ENCODE data around the gene SNAPIN. TPM values are rescaled to one million over a fixed set of nuclear protein-coding genes. Genes with fewer than 3 reads are reported as not detected.

Gene SNAPIN
- total and polyA plus RNA-seq, 9 of the 15 experiments (the other 6 are each of a cell fraction or from before 2014, with no cell fraction given), result 11.2 to 43.9 (median 32.3) TPM

GRCh38 chr1:153658400-153659174 lies at the start of gene SNAPIN (continued):
- no peak for TF ChIP-seq ARID3B (CRISPR knock-in tag; IDR thresholded peaks at IDR 0.05; ENCODE audit: borderline replicate concordance)
- TF ChIP-seq TAF9B (IDR thresholded peaks at IDR 0.05; ENCODE audit: partially characterized antibody), result no peak
- TF ChIP-seq ZBTB1 (CRISPR knock-in tag; IDR thresholded peaks at IDR 0.05; ENCODE audit: borderline replicate concordance, low read depth), result no peak
- no peak for TF ChIP-seq NFE2L1 (tag; IDR thresholded peaks at IDR 0.05; ENCODE audit: borderline replicate concordance, low read depth)
- TF ChIP-seq, protein P1, sequence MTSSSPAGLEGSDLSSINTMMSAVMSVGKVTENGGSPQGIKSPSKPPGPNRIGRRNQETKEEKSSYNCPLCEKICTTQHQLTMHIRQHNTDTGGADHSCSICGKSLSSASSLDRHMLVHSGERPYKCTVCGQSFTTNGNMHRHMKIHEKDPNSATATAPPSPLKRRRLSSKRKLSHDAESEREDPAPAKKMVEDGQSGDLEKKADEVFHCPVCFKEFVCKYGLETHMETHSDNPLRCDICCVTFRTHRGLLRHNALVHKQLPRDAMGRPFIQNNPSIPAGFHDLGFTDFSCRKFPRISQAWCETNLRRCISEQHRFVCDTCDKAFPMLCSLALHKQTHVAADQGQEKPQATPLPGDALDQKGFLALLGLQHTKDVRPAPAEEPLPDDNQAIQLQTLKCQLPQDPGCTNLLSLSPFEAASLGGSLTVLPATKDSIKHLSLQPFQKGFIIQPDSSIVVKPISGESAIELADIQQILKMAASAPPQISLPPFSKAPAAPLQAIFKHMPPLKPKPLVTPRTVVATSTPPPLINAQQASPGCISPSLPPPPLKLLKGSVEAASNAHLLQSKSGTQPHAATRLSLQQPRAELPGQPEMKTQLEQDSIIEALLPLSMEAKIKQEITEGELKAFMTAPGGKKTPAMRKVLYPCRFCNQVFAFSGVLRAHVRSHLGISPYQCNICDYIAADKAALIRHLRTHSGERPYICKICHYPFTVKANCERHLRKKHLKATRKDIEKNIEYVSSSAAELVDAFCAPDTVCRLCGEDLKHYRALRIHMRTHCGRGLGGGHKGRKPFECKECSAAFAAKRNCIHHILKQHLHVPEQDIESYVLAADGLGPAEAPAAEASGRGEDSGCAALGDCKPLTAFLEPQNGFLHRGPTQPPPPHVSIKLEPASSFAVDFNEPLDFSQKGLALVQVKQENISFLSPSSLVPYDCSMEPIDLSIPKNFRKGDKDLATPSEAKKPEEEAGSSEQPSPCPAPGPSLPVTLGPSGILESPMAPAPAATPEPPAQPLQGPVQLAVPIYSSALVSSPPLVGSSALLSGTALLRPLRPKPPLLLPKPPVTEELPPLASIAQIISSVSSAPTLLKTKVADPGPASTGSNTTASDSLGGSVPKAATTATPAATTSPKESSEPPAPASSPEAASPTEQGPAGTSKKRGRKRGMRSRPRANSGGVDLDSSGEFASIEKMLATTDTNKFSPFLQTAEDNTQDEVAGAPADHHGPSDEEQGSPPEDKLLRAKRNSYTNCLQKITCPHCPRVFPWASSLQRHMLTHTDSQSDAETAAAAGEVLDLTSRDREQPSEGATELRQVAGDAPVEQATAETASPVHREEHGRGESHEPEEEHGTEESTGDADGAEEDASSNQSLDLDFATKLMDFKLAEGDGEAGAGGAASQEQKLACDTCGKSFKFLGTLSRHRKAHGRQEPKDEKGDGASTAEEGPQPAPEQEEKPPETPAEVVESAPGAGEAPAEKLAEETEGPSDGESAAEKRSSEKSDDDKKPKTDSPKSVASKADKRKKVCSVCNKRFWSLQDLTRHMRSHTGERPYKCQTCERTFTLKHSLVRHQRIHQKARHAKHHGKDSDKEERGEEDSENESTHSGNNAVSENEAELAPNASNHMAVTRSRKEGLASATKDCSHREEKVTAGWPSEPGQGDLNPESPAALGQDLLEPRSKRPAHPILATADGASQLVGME (CRISPR knock-in tag; IDR thresholded peaks at IDR 0.05), result no peak
- no peak; a peak in 1 of 4 replicates for TF ChIP-seq TBL1XR1 (IDR thresholded peaks at IDR 0.05; ENCODE audit: low read length in 2 of 2)
- TF ChIP-seq ZKSCAN8 (CRISPR knock-in tag; IDR thresholded peaks at IDR 0.05), result no peak
- TF ChIP-seq HNRNPL (IDR thresholded peaks at IDR 0.05; ENCODE audit: low read depth, low read length), result no peak
- no peak for TF ChIP-seq EZH2 (IDR thresholded peaks at IDR 0.05; ENCODE audit: borderline replicate concordance, low read depth, low read length)
- TF ChIP-seq ZNF75A (CRISPR knock-in tag; IDR thresholded peaks at IDR 0.05), result no peak
- no peak for TF ChIP-seq ATF2 (CRISPR knock-in tag; IDR thresholded peaks at IDR 0.05)
- TF ChIP-seq, protein P2, sequence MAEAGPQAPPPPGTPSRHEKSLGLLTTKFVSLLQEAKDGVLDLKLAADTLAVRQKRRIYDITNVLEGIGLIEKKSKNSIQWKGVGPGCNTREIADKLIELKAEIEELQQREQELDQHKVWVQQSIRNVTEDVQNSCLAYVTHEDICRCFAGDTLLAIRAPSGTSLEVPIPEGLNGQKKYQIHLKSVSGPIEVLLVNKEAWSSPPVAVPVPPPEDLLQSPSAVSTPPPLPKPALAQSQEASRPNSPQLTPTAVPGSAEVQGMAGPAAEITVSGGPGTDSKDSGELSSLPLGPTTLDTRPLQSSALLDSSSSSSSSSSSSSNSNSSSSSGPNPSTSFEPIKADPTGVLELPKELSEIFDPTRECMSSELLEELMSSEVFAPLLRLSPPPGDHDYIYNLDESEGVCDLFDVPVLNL (CRISPR knock-in tag; IDR thresholded peaks at IDR 0.05; ENCODE audit: low read depth), result no peak
- TF ChIP-seq ZC3H11A (IDR thresholded peaks at IDR 0.05; ENCODE audit: low read depth, low read length), result no peak
- no peak for TF ChIP-seq MAFK (IDR thresholded peaks at IDR 0.05; ENCODE audit: low read length)
- TF ChIP-seq RNF219 (CRISPR knock-in tag; IDR thresholded peaks at IDR 0.05), result no peak

Data from K562 (cell line).